ENCODE results near the gene NAGK. TPM values are rescaled to one million over a fixed set of nuclear protein-coding genes. Genes with fewer than 3 reads are reported as not detected.
"Not testable (repeated sequence)": the region's sequence is repeated elsewhere in the genome, so short reads cannot be mapped to it uniquely, and the experiment has no call there.

Gene NAGK
- polyA plus RNA-seq, 1 experiment, result 96.1 TPM

DNA sequence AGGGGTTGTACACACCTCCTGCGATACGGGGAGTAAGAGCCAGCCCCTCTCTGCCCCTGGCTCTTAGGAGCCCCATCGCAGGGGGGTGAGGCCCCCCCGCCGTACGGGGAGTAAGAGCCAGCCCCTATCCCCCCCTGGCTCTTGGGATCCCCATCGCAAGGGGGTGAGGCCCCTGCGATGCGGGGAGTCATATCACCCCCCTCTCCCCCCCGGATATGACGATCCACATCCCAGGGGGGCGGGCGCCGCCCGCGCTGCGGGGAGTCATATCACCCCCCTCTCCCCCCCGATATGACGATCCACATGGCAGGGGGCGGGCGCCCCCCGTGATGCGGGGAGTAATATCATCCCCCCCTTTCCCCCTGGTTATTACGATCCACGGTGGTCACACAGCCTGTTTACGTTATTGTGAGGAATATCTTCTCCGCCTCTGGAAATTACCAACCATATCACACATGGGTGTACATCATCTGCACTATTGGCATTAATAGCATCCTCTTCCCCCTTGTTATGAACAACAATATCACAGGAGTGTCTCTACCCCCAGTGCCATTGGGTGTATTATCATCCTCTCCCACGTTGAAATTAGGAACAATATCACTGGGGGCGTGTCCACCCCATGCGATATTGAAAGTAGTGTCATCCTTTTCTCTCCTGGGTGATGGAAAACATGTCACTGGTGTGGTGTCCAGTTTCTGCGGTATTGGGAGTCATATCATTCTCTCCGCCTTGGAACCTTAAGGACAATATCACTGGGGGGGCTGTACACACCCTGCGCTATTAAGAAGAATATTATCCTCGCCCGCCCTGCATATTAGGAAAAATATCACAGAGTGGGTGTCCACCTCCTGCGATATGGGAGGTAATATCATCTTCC lies 24.7 kb upstream of the NAGK start:
- ChIA-PET POLR2A (no interaction called here), CTCF (no interaction called here)
- no peak overlapping the region for H3K27ac ChIP-seq (ENCODE audit: low read depth, low read length)
- no peaks in the 10 kb centered on the region for H3K9me3 ChIP-seq (ENCODE audit: control insufficient read depth, insufficient read depth, low read length)
- TF ChIP-seq, protein P1, sequence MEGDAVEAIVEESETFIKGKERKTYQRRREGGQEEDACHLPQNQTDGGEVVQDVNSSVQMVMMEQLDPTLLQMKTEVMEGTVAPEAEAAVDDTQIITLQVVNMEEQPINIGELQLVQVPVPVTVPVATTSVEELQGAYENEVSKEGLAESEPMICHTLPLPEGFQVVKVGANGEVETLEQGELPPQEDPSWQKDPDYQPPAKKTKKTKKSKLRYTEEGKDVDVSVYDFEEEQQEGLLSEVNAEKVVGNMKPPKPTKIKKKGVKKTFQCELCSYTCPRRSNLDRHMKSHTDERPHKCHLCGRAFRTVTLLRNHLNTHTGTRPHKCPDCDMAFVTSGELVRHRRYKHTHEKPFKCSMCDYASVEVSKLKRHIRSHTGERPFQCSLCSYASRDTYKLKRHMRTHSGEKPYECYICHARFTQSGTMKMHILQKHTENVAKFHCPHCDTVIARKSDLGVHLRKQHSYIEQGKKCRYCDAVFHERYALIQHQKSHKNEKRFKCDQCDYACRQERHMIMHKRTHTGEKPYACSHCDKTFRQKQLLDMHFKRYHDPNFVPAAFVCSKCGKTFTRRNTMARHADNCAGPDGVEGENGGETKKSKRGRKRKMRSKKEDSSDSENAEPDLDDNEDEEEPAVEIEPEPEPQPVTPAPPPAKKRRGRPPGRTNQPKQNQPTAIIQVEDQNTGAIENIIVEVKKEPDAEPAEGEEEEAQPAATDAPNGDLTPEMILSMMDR (IDR thresholded peaks at IDR 0.05; ENCODE audit: low read depth, low read length), result no peak
- no peak overlapping the region for H3K4me3 ChIP-seq (ENCODE audit: low read depth, low read length)
- DNase-seq (ENCODE audit: low read depth, low spot score), result no peak
- no peaks in the 10 kb centered on the region for H3K27me3 ChIP-seq (ENCODE audit: control insufficient read depth, insufficient read depth, low read length)

DNA sequence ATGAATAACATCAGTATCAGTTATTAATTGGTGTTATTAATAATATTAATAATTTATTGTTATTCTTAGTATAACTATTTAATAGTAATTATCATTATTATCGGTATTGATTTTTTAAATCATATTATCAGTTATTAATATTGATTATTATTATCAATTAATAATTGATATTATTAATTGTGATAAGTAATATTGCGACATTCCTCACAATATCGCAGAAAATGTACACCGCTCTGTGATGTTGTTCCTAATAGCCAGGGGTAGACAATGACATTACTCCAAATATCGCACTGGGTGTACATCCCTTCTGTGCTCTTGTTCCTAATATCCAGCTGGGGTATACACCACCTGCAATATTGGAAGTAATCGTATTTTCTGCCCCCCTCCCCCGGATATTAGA lies 23.3 kb upstream of the NAGK start:
- no peak for DNase-seq (ENCODE audit: low read depth, low spot score)
- H3K4me3 ChIP-seq (ENCODE audit: low read depth, low read length), result no peak overlapping the region
- H3K27ac ChIP-seq (ENCODE audit: low read depth, low read length), result no peak overlapping the region
- ChIA-PET CTCF (no interaction called here), POLR2A (no interaction called here)
- TF ChIP-seq, protein P1 (IDR thresholded peaks at IDR 0.05; ENCODE audit: low read depth, low read length), result no peak
- peaks cover 2% of the 10 kb centered on the region for H3K27me3 ChIP-seq (ENCODE audit: control insufficient read depth, insufficient read depth, low read length)
- no peaks in the 10 kb centered on the region for H3K9me3 ChIP-seq (ENCODE audit: control insufficient read depth, insufficient read depth, low read length)

DNA sequence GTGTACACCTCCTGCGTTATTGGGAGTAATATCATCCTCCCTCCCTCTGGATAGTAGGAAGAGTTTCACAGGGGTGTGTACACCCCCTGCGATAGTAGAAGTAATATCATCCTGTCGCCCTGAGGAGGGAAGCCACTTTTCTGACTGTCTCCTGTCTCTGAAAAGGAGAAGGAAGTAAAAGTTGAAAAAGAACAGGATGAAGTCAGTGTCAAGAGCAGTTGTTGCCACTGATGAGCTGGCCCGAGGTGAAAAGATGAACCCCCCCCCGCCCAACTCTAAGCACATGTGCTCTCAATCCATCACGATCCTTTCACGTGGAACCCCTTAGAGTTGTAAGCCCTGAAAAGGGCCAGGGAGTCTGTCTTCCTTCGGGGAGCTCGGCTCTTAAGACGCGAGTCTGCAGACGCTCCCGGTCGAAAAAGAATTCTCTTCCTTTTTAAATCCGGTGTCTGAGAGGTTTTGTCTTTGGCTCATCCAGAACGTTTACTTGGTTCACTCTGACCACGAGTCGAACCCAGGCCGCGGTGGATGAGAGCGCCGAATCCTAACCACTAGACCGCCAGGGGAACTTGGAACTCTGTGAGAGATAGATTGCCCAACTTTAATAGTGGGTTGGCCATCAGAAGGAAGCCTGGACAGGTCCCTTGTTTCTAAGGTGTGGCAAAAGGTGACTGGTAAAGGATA lies 22.4 kb upstream of the NAGK start:
- no peak overlapping the region for H3K27ac ChIP-seq (ENCODE audit: low read depth, low read length)
- no peak for DNase-seq (ENCODE audit: low read depth, low spot score)
- H3K9me3 ChIP-seq (ENCODE audit: control insufficient read depth, insufficient read depth, low read length), result no peaks in the 10 kb centered on the region
- ChIA-PET POLR2A (no interaction called here), CTCF (no interaction called here)
- TF ChIP-seq, protein P1 (IDR thresholded peaks at IDR 0.05; ENCODE audit: low read depth, low read length), result no peak
- no peak overlapping the region for H3K4me3 ChIP-seq (ENCODE audit: low read depth, low read length)
- peaks cover 2% of the 10 kb centered on the region for H3K27me3 ChIP-seq (ENCODE audit: control insufficient read depth, insufficient read depth, low read length)

DNA sequence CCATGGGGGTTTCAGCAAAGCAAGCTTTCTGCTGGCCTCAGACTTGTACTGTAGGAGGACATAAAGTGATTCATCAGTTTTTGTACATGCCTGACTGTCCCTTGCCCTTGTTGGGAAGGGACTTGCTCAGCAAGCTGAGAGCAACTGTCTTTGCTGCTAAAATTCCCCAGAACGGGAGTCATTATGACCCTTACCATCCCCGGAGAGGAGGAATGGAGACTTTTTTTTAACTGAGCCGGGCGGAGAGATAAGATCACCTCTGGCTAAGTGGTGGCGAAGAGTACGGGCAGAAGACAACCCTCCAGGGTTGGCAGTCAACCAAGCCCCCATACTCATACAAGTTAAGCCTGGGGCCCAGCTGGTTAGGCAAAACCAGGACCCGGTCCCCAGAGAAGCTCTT lies 20.4 kb upstream of the NAGK start:
- CTCF ChIA-PET, result no interaction called here
- Histone ChIP-seq H3K9me3 (ENCODE audit: control insufficient read depth, insufficient read depth, low read length) (no peaks in the 10 kb centered on the region), H3K4me3 (ENCODE audit: low read depth, low read length) (no peak overlapping the region), H3K27ac (ENCODE audit: low read depth, low read length) (no peak overlapping the region), H3K27me3 (ENCODE audit: control insufficient read depth, insufficient read depth, low read length) (peaks cover 2% of the 10 kb centered on the region)
- TF ChIP-seq, protein P1 (IDR thresholded peaks at IDR 0.05; ENCODE audit: low read depth, low read length), result no peak
- DNase-seq (ENCODE audit: low read depth, low spot score), result no peak
- POLR2A ChIA-PET, result no interaction called here

DNA sequence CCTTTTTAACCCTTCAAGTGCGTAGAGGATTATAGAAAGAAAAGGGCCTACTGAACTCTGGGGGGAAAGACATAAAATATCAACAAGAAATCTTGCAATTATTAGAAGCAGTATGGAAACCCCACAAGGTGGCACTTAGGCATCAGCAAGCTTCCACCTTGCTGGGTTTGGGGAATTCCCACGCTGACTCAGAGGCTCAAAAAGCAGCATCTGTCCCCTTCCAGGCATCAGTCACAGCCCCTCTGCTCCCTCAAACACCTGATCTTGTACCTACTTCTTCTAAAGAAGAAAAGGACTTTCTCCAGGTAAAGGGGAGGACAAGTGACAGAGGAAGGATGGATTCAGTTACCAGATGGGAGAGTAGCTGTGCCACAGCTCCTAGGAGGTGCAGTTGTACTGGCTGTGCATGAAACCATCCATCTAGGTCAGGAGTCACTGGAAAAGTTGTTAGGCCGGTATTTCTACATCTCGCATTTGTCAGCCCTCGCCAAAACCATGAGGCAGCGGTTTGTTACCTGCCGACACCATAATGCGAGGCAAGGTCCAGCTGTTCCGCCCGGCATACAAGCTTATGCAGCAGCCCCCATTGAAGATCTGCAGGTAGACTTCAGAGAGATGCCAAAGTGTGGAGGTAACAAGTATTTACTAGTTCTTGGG lies 18.6 kb upstream of the NAGK start:
- H3K27ac ChIP-seq (ENCODE audit: low read depth, low read length); H3K9me3 ChIP-seq (ENCODE audit: control insufficient read depth, insufficient read depth, low read length); POLR2A ChIA-PET; H3K27me3 ChIP-seq (ENCODE audit: control insufficient read depth, insufficient read depth, low read length); DNase-seq (ENCODE audit: low read depth, low spot score); CTCF ChIA-PET; H3K4me3 ChIP-seq (ENCODE audit: low read depth, low read length): not testable (repeated sequence)

DNA sequence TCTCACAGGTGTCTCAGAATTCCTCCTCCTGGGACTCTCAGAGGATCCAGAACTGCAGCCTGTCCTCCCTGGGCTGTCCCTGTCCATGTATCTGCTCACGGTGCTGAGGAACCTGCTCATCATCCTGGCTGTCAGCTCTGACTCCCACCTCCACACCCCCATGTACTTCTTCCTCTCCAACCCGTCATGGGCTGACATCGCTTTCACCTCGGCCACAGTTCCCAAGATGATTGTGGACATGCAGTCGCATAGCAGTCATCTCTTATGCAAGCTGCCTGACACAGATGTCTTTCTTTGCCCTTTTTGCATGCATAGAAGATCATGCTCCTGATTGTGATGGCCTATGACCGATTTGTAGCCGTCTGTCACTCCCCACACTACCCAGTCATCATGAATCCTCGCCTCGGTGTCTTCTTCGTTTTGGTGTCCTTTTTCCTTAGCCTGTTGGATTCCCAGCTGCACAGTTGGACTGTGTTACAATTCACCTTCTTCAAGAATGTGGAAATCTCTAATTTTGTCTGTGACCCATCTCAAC lies 13.2 kb upstream of the NAGK start:
- H3K27ac ChIP-seq (ENCODE audit: low read depth, low read length); CTCF ChIA-PET; H3K9me3 ChIP-seq (ENCODE audit: control insufficient read depth, insufficient read depth, low read length); POLR2A ChIA-PET; DNase-seq (ENCODE audit: low read depth, low spot score); H3K27me3 ChIP-seq (ENCODE audit: control insufficient read depth, insufficient read depth, low read length); H3K4me3 ChIP-seq (ENCODE audit: low read depth, low read length): not testable (repeated sequence)
